HG03039 (cell line): Measurements from ENCODE around the gene KCNE1.
"Not testable (repeated sequence)": the region's sequence is repeated elsewhere in the genome, so short reads cannot be mapped to it uniquely, and the experiment has no call there.

Source experiments
- ATAC-seq: cut with Tn5 transposase; IDR thresholded peaks from one replicate; pipeline ENCODE4 v1.9.1; 2021; ENCODE audit warnings: mild to moderate bottlenecking, moderate library complexity; ENCODE audit not compliant: unreplicated experiment

Gene KCNE1

GRCh38 chr21:34428441-34428840 lies 83.6 kb downstream of the KCNE1 start:
- ATAC-seq = not testable (repeated sequence)

- not testable (repeated sequence) for ATAC-seq
These were observed 84.7 kb downstream of the KCNE1 start for GRCh38 chr21:34427339-34427738.

GRCh38 chr21:34423805-34424204 lies 88.2 kb downstream of the KCNE1 start, which contains the start of gene SMIM34:
Gene SMIM34 (minus strand): TSS chr21:34423951. CDS start chr21:34423839, 112 bp downstream.
- ATAC-seq = not testable (repeated sequence)

- ATAC-seq = not testable (repeated sequence)
These were observed 94.4 kb downstream of the KCNE1 start for GRCh38 chr21:34417448-34418077.

GRCh38 chr21:34407294-34407693 lies 104.7 kb downstream of the KCNE1 start:
- not testable (repeated sequence) for ATAC-seq

- ATAC-seq = not testable (repeated sequence)
These were observed 105.3 kb downstream of the KCNE1 start for GRCh38 chr21:34406676-34407075.

GRCh38 chr21:34406102-34406501 lies 105.9 kb downstream of the KCNE1 start:
- not testable (repeated sequence) for ATAC-seq

GRCh38 chr21:34405686-34406085 lies 106.3 kb downstream of the KCNE1 start:
- not testable (repeated sequence) for ATAC-seq

GRCh38 chr21:34404742-34405141 lies 107.3 kb downstream of the KCNE1 start:
- ATAC-seq = not testable (repeated sequence)

- ATAC-seq = not testable (repeated sequence)
These were observed 111.5 kb downstream of the KCNE1 start for GRCh38 chr21:34400522-34400921.
